Cardiac muscle cell (in vitro differentiated cells and primary cell): ENCODE results near the gene SOS2. TPM values are rescaled to one million over a fixed set of nuclear protein-coding genes. Genes with fewer than 3 reads are reported as not detected.
"Not testable (repeated sequence)": the region's sequence is repeated elsewhere in the genome, so short reads cannot be mapped to it uniquely, and the experiment has no call there.

Experiments used
- DNase-seq, 2 donors: peaks; one replicate each; pipeline versions ENCODE4 v3.0.0 to v3.0.0-alpha.2; 2010 to 2017; ENCODE audit warnings: low read depth in 1 of 2, low spot score in 1 of 2
- H3K27ac ChIP-seq: fragments of 200-600 bp; sonication (generic); 2 replicates; pipeline ENCODE4 v1.5.1; 2016
- H3K27me3 ChIP-seq: fragments of 200-600 bp; sonication (generic); 2 replicates; pipeline ENCODE4 v1.6.0; 2016; ENCODE audit warnings: control low read depth
- H3K36me3 ChIP-seq: fragments of 200-600 bp; sonication (generic); 2 replicates; pipeline ENCODE4 v1.5.1; 2016; ENCODE audit warnings: control low read depth
- H3K4me1 ChIP-seq: fragments of 200-600 bp; sonication (generic); 2 replicates; pipeline ENCODE4 v1.8.1; 2017; ENCODE audit warnings: low read depth, mild to moderate bottlenecking, mixed run types
- H3K4me3 ChIP-seq: fragments of 200-600 bp; sonication (generic); 2 replicates; pipeline ENCODE4 v1.5.1; 2016; ENCODE audit warnings: mild to moderate bottlenecking
- H3K9me3 ChIP-seq: fragments of 200-600 bp; sonication (generic); 2 replicates; pipeline ENCODE4 v1.5.1; 2017; ENCODE audit warnings: low read depth, mild to moderate bottlenecking, control low read depth
- CTCF ChIP-seq: IDR thresholded peaks from 2 replicates; pipeline ENCODE4 v1.5.1; 2012; ENCODE audit warnings: low read depth, mild to moderate bottlenecking, low read length
- polyA plus RNA-seq: library from polyadenylated mRNA; unstranded; fragments of >200 nt; fragmentation: Nextera tagmentation; extraction: Ambion mirVana; gene quantifications from 2 replicates; pipeline ENCODE4 v1.2.1, GENCODE V29; 2016
- total RNA-seq: library from RNA; depleted of rRNA; stranded (reverse); fragments of >200 nt; gene quantifications from 2 replicates; pipeline ENCODE4 v1.2.3, GENCODE V29; 2016

SOS2 gene
- total and polyA plus RNA-seq, 2 experiments from 2014 or later = 14.3 to 15.4 TPM

- Histone ChIP-seq H3K36me3 (peaks cover 17% of the 10 kb centered on the region), H3K27me3 (no peaks in the 10 kb centered on the region), H3K27ac (no peak overlapping the region), H3K9me3 (no peaks in the 10 kb centered on the region), H3K4me1 (no peaks in the 10 kb centered on the region), H3K4me3 (no peak overlapping the region)
- no peak for DNase-seq
- no peak for TF ChIP-seq CTCF
Measured at GRCh38 chr14:50191499-50191898, 39.9 kb downstream of the SOS2 start.

- no peak for DNase-seq
- no peak overlapping the region for H3K4me3 ChIP-seq
- H3K9me3 ChIP-seq = no peaks in the 10 kb centered on the region
- H3K27me3 ChIP-seq = no peaks in the 10 kb centered on the region
- H3K27ac ChIP-seq = no peak overlapping the region
- H3K4me1 ChIP-seq = no peaks in the 10 kb centered on the region
- H3K36me3 ChIP-seq = peaks cover 22% of the 10 kb centered on the region
- TF ChIP-seq CTCF = no peak
Measured at GRCh38 chr14:50186107-50186506, 45.3 kb downstream of the SOS2 start.

GRCh38 chr14:50173891-50174290 is 57.5 kb downstream of the SOS2 start:
- no peak for DNase-seq
- H3K36me3 ChIP-seq = peaks cover 11% of the 10 kb centered on the region

GRCh38 chr14:50171895-50172294 is 59.5 kb downstream of the SOS2 start:
- no peak for DNase-seq
- no peaks in the 10 kb centered on the region for H3K4me1 ChIP-seq
- no peak for TF ChIP-seq CTCF
- peaks cover 7% of the 10 kb centered on the region for H3K36me3 ChIP-seq
- no peaks in the 10 kb centered on the region for H3K9me3 ChIP-seq
- no peaks in the 10 kb centered on the region for H3K27me3 ChIP-seq
- H3K4me3 ChIP-seq = no peak overlapping the region
- no peak overlapping the region for H3K27ac ChIP-seq

More at GRCh38 chr14:50173891-50174290, 57.5 kb downstream of the SOS2 start:
- Histone ChIP-seq H3K4me1 (no peaks in the 10 kb centered on the region), H3K27me3 (no peaks in the 10 kb centered on the region), H3K27ac (no peak overlapping the region), H3K4me3 (no peak overlapping the region), H3K9me3 (no peaks in the 10 kb centered on the region)
- TF ChIP-seq CTCF = no peak

- H3K27me3 ChIP-seq, H3K4me3 ChIP-seq, H3K36me3 ChIP-seq, H3K27ac ChIP-seq, DNase-seq, H3K4me1 ChIP-seq, H3K9me3 ChIP-seq: not testable (repeated sequence)
Measured at GRCh38 chr14:50167381-50167780, 64.0 kb downstream of the SOS2 start.

- no peak overlapping the region for H3K27ac ChIP-seq
- H3K4me1 ChIP-seq = no peaks in the 10 kb centered on the region
- TF ChIP-seq CTCF = no peak
- H3K27me3 ChIP-seq = no peaks in the 10 kb centered on the region
- no peak for DNase-seq
- H3K36me3 ChIP-seq = peaks cover 56% of the 10 kb centered on the region
- H3K9me3 ChIP-seq = no peaks in the 10 kb centered on the region
- H3K4me3 ChIP-seq = no peak overlapping the region
Measured at GRCh38 chr14:50156111-50156510, 75.3 kb downstream of the SOS2 start.
